Kasumi-1 (cell line): ENCODE data around the gene PRDM10.

ENCODE experiments used
- DNase-seq, 2 experiments: peaks; one replicate each; lab custom pipeline; 2025; lab: John Stamatoyannopoulos, UW

The PRDM10 gene

GRCh38 chr11:130006929-130007328 lies 4.3 kb upstream of the PRDM10 start:
- DNase-seq: no peak

DNA sequence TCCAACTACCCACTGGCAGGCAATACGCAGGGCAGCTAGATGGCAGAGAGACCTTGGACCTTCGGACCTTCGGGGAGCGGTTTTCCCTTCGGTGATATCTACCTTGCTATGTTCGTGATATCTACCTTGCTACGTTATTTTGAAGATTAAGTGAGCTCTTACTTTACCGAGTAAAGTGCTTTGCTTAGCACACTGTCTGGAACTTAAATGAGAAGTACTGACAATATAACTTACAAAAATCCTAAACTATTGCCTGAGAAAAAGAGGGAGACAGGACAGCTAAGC lies 1.0 kb upstream of the PRDM10 start:
- DNase-seq: no peak

- DNase-seq: peak; percentile 99
Observed at GRCh38 chr11:130002846-130003716, 446 bp upstream of the PRDM10 start.

DNA sequence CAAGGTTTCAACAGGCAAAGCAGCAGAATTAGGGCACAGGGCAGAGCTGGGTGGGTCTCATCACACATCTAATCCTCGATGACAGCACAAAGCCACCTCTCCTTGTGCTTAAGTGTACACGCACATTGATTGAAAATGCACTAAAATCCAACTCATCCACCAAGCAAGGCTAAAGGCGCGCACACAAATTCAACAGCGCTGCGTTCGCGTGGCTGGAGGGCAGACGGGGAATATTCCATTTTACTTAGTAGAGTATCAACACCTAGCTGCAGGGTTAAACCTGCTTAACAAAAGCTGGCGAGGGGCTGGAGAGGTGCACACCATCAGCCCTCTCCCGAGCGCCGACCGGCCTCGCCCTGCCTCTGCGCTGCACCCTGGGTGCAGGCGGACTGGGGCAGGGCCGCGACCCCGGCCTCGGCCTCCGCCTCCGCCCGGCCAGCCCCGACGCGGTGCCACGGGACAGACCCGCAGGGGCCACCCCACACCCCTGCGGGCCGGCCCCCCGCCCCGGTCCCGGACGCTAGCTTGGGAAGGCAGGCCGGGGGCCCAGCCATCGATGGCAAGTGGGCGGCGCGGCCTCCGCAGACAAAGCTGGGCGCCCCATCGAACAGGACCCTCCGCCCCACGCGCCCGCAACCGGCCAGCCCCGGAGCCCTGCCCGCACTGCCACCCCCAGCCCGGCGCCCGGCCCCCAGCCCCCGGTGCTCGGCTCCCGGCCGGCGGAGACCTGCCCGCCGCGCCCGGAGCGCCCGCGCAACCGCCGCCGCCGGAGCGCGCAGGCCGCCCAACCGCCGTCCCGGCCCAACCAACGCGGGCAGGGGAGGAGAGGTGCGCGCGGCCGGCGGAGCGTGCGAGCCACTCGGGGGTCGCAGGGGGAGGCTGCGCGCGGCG lies 929 bp downstream of the PRDM10 start:
- DNase-seq: peak in 1 of 2 experiments; percentile 46

- DNase-seq: no peak
Observed at GRCh38 chr11:130000552-130001176, 2.0 kb downstream of the PRDM10 start.

DNA sequence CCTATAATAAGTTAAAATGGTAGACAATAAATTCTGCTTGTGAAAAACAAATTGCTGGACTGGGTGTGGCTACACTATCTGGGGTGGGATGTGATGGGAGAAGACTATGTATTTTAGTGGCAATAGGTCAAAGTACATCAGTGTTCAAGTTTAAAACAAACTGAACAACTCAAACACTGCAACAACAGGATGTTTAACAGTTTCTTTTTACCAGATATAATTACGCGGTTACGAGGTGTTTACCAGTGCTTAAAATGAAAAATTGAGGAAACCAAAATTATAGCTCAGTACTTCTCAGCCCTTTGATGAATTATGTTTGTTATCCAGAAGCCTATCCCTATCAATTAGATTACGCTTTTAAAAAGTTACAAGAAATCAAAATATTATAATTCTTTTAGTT lies 3.2 kb downstream of the PRDM10 start:
- DNase-seq: no peak

DNA sequence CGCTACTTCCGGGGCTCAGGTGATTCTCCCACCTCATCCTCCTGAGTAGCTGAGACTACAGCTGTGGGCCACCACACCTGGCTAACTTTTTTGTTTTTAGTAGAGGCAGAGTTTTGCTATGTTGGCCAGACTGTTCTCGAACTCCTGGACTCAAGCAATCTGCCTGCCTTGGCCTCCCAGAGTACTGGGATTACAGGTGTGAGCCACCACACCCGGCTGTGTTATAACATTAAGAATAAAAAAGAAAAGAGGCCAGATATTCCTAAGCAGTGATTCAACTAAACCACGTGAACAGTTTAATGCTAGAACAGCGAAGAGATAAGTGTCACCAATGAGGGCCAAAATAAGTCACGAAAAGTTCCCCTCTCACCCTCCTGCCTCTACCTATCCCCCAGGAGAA lies 3.7 kb downstream of the PRDM10 start:
- no peak for DNase-seq

DNA sequence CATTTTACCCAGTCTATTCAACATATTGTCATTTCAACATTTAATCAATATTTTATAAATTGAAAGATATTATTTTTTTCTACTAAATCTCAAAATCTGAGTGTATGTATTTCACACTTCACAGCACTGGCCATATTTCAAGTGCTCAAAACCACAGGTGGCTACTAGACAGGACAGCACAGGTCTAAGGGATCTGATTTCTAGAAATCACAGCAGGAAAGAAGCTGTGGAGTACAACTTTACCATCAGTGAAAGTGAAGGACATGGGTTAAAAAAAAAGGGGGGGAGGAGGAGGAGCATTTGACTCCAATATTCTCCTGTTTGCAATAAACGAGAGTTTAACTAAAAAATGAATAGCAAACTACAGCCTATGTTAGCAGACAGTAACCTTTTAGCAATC lies 4.5 kb downstream of the PRDM10 start:
- no peak for DNase-seq

DNA sequence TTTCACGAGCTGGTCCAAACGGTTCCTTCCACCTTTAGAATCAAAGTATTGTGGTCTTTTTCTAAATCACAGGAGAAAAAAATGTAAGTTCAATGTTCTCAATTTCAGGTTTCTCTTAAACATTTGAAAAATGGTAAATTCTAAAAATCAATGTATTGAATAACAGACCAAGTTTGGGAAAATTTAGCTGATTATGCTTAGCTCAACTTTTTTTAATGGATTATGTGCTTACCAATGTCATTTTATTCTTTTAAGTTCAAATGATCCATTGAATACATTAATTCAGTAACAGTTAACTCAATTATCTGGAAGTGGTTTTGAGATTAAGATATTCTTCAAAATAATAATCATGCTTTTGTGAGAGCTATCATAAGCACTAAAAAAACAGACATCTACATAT lies 5.1 kb downstream of the PRDM10 start:
- DNase-seq: no peak

DNA sequence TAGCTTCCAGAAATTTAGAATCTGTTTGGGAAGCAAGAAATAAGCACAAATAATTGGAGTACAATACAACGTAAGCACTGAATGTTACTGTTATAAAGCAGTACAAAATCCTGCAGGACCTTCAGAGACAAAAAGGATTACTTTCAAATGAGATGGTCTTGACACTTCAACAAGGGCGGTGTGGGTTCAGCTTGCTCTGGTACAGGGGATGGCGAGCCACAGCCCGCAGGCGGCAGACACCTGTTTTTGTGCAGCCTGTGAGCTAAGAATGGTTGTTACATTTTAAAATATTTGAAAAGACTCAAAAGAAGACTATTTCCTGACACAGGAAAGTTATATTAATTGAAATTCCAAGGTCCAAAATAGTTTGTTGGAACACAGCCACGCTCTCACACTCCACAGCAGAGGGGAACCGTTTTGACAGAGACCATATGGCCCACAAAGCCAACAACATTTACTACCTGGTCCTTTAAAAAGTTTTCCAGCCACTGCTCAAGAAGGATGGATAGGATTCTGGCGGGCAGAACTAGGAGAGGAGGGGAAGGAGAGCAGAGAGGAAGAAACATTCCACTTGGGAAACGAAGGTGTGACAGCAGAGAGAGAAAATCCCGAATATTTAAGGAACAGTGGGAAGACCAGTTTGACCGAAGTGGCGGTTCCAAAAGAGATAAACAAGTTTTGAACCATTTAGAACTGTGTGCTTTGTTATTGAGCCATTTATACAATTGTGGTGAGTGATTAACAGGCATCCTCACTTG lies 6.3 kb downstream of the PRDM10 start:
- no peak for DNase-seq

DNA sequence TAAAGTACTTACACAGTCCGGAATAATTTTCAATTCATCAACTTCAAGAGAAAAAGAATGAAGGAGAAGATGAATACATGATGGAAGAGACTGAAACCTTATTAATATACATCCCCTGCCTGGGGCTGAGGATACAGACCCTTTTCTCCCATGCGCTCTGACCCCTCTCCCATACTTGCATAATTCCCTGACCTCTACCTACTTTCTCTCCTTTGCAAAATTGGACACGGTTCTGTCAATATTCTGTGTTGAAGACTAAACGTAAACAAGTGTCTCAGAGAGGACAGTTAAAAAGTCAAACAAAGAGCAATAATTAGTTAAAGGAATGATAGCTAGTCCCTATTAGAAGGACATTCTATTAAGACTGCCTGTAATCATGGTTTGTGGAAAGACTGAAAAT lies 7.5 kb downstream of the PRDM10 start:
- DNase-seq: no peak

GRCh38 chr11:129992161-129992944 lies 10.3 kb downstream of the PRDM10 start:
- DNase-seq: no peak

GRCh38 chr11:129989149-129989813 lies 13.4 kb downstream of the PRDM10 start:
- no peak for DNase-seq

GRCh38 chr11:129987950-129988349 lies 14.7 kb downstream of the PRDM10 start:
- DNase-seq: no peak

GRCh38 chr11:129985823-129986222 lies 16.8 kb downstream of the PRDM10 start:
- DNase-seq: no peak

- no peak for DNase-seq
Observed at GRCh38 chr11:129980086-129980485, 22.5 kb downstream of the PRDM10 start.

GRCh38 chr11:129979046-129979605 lies 23.5 kb downstream of the PRDM10 start:
- DNase-seq: no peak

DNA sequence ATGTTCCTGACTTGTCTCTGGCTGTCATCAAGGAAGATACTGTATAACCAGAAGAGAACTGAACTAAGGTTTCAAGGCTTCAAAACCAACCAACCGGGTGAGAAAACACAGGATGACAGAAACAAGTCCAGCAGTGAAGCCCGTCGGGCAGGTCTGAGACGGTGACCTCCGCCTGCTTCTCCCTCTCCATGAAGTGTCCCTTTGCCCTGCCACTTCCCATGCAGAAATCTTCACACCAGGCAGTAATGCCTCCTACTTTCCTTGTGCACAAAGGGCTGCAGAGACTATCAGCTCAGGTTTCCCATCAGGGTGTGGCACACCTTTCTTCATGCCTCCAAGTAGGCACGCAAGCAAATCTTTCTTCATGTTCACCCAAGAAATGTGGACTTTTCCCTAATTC lies 24.2 kb downstream of the PRDM10 start:
- DNase-seq: no peak

DNA sequence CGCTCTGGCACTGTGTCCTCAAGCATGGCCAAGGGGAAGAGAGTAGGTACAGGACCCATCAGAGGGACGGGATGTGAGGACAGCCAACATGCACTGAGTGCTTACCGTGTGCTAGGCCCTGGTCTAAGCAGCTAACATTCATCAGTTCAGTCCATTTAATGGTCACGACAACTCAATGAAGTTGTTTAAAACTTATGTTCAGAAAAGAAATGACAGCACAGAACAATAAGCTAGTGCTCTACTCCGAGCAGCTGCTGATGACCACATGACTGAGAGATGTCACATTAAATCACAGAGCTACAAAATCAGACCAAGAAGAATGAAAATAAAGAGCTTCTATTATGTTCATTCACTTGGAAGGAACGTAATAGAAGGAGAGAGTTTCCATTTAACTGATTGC lies 26.3 kb downstream of the PRDM10 start:
- DNase-seq: no peak

- DNase-seq: no peak
Observed at GRCh38 chr11:129975543-129975942, 27.1 kb downstream of the PRDM10 start.
